GM19193 (cell line): ENCODE results near the gene KDM1A.

Experiments used
- POLR2A ChIP-seq: IDR thresholded peaks from 4 replicates; pipeline ENCODE4 v1.6.1; 2011; ENCODE audit not compliant: insufficient read depth, insufficient read length; ENCODE audit errors: extremely low read depth

KDM1A gene

GRCh38 chr1:23019094-23019862 is at the start of gene KDM1A:
Gene KDM1A, plus strand, starts transcription at chr1:23019468. Its CDS starts 129 bp downstream, at chr1:23019597.
- TF ChIP-seq POLR2A = peak; percentile 85

GRCh38 chr1:22970096-22970495 is 49.2 kb upstream of the KDM1A start:
- no peak for TF ChIP-seq POLR2A

GRCh38 chr1:22971161-22971560 is 48.1 kb upstream of the KDM1A start:
- TF ChIP-seq POLR2A = no peak

GRCh38 chr1:22971611-22972405 is 47.5 kb upstream of the KDM1A start:
- TF ChIP-seq POLR2A = no peak

- no peak for TF ChIP-seq POLR2A
Measured at GRCh38 chr1:22972760-22973159, 46.5 kb upstream of the KDM1A start, which contains the start of gene LACTBL1. Gene LACTBL1, minus strand, starts transcription at chr1:22972866. Its CDS starts 550 bp downstream, at chr1:22972316.

- no peak for TF ChIP-seq POLR2A
Measured at GRCh38 chr1:22975694-22976093, 43.6 kb upstream of the KDM1A start.

GRCh38 chr1:22976127-22976460 is 43.2 kb upstream of the KDM1A start:
- TF ChIP-seq POLR2A = no peak

- TF ChIP-seq POLR2A = no peak
Measured at GRCh38 chr1:22976461-22977243, 42.6 kb upstream of the KDM1A start.

GRCh38 chr1:22978299-22978698 is 41.0 kb upstream of the KDM1A start:
- TF ChIP-seq POLR2A = no peak

- TF ChIP-seq POLR2A = no peak
Measured at GRCh38 chr1:22983944-22984343, 35.3 kb upstream of the KDM1A start.

GRCh38 chr1:22995774-22996173 is 23.5 kb upstream of the KDM1A start:
- no peak for TF ChIP-seq POLR2A

GRCh38 chr1:23004112-23004511 is 15.2 kb upstream of the KDM1A start:
- no peak for TF ChIP-seq POLR2A

- TF ChIP-seq POLR2A = no peak
Measured at GRCh38 chr1:23007106-23007505, 12.2 kb upstream of the KDM1A start.

- TF ChIP-seq POLR2A = no peak
Measured at GRCh38 chr1:23008901-23009300, 10.4 kb upstream of the KDM1A start.

- no peak for TF ChIP-seq POLR2A
Measured at GRCh38 chr1:23013657-23014056, 5.6 kb upstream of the KDM1A start.
